ENCODE measurements around the gene ZNF503.

Gene ZNF503

DNA sequence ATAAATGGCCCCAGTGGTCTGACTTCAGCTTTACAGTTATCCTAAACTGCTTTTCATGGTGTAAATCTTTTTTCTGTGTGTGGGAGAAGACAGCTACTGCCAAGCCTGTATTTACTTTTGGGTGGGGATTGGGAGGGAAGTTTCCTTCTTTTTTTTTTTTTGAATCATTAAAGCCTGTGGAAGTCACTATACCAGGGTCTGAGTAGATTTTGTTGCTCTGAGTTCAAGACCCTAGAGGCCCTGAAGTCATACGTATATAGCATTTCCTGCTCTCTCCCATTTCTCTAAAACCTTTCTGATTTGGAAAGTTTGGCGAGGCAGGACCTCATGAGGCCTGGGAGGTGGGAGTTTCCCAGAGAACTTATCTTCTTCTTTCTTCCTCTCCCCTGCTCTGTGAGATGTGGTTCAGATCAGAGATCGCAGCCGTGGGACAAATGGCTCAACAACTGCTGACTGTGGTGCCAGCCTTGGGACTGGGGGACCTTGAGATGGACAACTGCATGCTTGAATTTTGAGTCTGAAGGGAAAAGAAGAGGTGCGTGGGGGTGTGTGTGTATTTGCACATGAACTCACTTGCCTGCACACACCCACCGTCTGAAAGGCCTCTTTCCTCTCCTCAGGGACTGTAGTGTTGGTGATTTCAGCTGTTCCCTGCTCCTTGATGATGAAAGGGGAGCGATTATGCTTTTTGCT lies 48.0 kb upstream of the ZNF503 start:
- H3K4me1 ChIP-seq (ENCODE audit: low read depth, poor library complexity, severe bottlenecking) = no peaks in the 10 kb centered on the region
- no peaks in the 10 kb centered on the region for H3K36me3 ChIP-seq (ENCODE audit: insufficient read depth)
- TF ChIP-seq, protein P1, sequence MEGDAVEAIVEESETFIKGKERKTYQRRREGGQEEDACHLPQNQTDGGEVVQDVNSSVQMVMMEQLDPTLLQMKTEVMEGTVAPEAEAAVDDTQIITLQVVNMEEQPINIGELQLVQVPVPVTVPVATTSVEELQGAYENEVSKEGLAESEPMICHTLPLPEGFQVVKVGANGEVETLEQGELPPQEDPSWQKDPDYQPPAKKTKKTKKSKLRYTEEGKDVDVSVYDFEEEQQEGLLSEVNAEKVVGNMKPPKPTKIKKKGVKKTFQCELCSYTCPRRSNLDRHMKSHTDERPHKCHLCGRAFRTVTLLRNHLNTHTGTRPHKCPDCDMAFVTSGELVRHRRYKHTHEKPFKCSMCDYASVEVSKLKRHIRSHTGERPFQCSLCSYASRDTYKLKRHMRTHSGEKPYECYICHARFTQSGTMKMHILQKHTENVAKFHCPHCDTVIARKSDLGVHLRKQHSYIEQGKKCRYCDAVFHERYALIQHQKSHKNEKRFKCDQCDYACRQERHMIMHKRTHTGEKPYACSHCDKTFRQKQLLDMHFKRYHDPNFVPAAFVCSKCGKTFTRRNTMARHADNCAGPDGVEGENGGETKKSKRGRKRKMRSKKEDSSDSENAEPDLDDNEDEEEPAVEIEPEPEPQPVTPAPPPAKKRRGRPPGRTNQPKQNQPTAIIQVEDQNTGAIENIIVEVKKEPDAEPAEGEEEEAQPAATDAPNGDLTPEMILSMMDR (conservative IDR thresholded peaks at IDR 0.05; ENCODE audit: low read depth, low read length) = no peak
- H2AFZ ChIP-seq (ENCODE audit: low read depth) = no peak overlapping the region
- no peaks in the 10 kb centered on the region for H3K79me2 ChIP-seq (ENCODE audit: insufficient read depth, low read depth)
- H4K20me1 ChIP-seq (ENCODE audit: insufficient read depth) = no peaks in the 10 kb centered on the region
- no peak overlapping the region for H3K27ac ChIP-seq
- no peaks in the 10 kb centered on the region for H3K27me3 ChIP-seq (ENCODE audit: insufficient read depth, low read depth)
- H3K4me2 ChIP-seq = no peak overlapping the region
- no peak overlapping the region for H3K4me3 ChIP-seq (IDR thresholded peaks at IDR 0.05; ENCODE audit: insufficient read depth, low read depth, low read length)
- no peak overlapping the region for H3K9ac ChIP-seq

DNA sequence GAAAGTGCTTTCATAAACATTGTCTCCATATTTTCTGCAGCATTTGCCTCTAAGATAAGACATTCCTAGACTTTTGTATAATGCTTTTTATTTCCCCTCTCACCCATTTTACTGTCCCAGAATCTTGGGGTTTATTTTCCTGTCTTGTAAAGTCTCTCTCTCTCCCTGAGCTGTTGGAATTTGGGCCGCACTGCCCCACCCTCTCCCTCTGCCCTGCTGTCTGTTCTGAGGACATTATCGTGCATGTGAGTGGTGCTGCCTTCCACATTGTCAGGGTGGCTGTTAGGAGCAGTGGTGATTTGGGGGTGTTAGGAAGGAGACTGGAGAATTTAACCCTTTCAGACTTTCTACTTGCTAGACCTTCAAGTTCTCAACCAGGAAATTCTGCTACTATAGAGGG lies 46.6 kb upstream of the ZNF503 start:
- H3K27ac ChIP-seq = no peak overlapping the region
- no peak overlapping the region for H3K4me2 ChIP-seq
- H3K9ac ChIP-seq = no peak overlapping the region
- TF ChIP-seq, protein P1 (conservative IDR thresholded peaks at IDR 0.05; ENCODE audit: low read depth, low read length) = no peak
- no peaks in the 10 kb centered on the region for H4K20me1 ChIP-seq (ENCODE audit: insufficient read depth)
- H2AFZ ChIP-seq (ENCODE audit: low read depth) = no peak overlapping the region
- no peak overlapping the region for H3K4me3 ChIP-seq (IDR thresholded peaks at IDR 0.05; ENCODE audit: insufficient read depth, low read depth, low read length)
- H3K4me1 ChIP-seq (ENCODE audit: low read depth, poor library complexity, severe bottlenecking) = no peaks in the 10 kb centered on the region
- H3K27me3 ChIP-seq (ENCODE audit: insufficient read depth, low read depth) = no peaks in the 10 kb centered on the region
- no peaks in the 10 kb centered on the region for H3K79me2 ChIP-seq (ENCODE audit: insufficient read depth, low read depth)
- H3K36me3 ChIP-seq (ENCODE audit: insufficient read depth) = no peaks in the 10 kb centered on the region

DNA sequence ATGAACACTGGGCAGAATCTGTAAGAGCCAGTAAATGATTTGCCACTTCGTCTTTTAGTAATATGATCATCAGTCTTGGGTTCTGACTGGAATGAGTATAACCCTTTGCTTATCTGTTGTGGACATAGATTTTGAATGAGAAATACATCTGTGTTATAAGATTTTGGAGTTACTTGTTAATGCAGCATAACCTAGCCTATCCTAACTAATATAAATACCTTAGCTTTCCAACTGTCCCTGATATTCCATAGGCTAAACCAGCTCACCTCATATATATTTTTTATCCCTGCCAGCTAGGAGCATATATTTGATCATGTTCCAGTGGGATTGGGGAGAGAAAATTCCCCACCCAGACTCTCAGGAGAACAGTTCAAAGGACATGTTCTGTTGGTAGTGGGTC lies 44.9 kb upstream of the ZNF503 start:
- H3K4me3 ChIP-seq (IDR thresholded peaks at IDR 0.05; ENCODE audit: insufficient read depth, low read depth, low read length) = no peak overlapping the region
- H3K27me3 ChIP-seq (ENCODE audit: insufficient read depth, low read depth) = no peaks in the 10 kb centered on the region
- no peaks in the 10 kb centered on the region for H3K36me3 ChIP-seq (ENCODE audit: insufficient read depth)
- no peaks in the 10 kb centered on the region for H4K20me1 ChIP-seq (ENCODE audit: insufficient read depth)
- H2AFZ ChIP-seq (ENCODE audit: low read depth) = no peak overlapping the region
- H3K9ac ChIP-seq = no peak overlapping the region
- TF ChIP-seq, protein P1 (conservative IDR thresholded peaks at IDR 0.05; ENCODE audit: low read depth, low read length) = no peak
- no peak overlapping the region for H3K4me2 ChIP-seq
- H3K27ac ChIP-seq = no peak overlapping the region
- no peaks in the 10 kb centered on the region for H3K79me2 ChIP-seq (ENCODE audit: insufficient read depth, low read depth)
- no peaks in the 10 kb centered on the region for H3K4me1 ChIP-seq (ENCODE audit: low read depth, poor library complexity, severe bottlenecking)

DNA sequence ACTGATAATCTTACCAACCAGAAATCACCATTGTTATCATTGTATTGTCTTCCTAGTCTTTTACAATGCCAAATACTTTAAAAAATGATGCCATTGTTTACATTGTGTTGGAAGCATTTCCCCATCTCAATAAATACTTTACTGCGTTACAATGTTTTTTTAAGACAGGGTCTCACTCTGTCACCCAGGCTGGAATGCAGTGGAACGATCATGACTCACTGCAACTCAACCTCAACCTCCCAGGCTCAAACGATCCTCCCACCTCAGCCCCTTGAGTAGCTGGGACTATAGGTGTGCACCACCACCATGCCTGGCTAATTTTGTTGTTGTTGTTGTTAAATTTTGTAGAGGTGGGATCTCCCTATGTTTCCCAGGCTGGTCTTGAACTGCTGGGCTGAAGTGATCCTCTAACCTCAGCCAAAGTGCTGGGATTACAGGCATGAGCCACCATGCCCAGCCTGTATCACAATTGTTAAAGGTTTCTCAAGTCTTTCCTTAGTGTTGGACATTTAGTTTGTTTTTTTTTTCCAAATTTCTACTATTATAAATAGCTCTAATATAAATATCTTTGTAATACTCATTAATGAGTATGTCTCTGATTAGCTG lies 43.3 kb upstream of the ZNF503 start:
- TF ChIP-seq, protein P1 (conservative IDR thresholded peaks at IDR 0.05; ENCODE audit: low read depth, low read length) = no peak
- no peaks in the 10 kb centered on the region for H3K27me3 ChIP-seq (ENCODE audit: insufficient read depth, low read depth)
- H3K9ac ChIP-seq = no peak overlapping the region
- no peak overlapping the region for H3K27ac ChIP-seq
- H2AFZ ChIP-seq (ENCODE audit: low read depth) = no peak overlapping the region
- H3K79me2 ChIP-seq (ENCODE audit: insufficient read depth, low read depth) = no peaks in the 10 kb centered on the region
- H3K36me3 ChIP-seq (ENCODE audit: insufficient read depth) = no peaks in the 10 kb centered on the region
- no peak overlapping the region for H3K4me2 ChIP-seq
- H3K4me3 ChIP-seq (IDR thresholded peaks at IDR 0.05; ENCODE audit: insufficient read depth, low read depth, low read length) = no peak overlapping the region
- H3K4me1 ChIP-seq (ENCODE audit: low read depth, poor library complexity, severe bottlenecking) = no peaks in the 10 kb centered on the region
- H4K20me1 ChIP-seq (ENCODE audit: insufficient read depth) = no peaks in the 10 kb centered on the region
